Measurements from ENCODE around the gene ELMOD1. TPM values are rescaled to one million over a fixed set of nuclear protein-coding genes. Genes with fewer than 3 reads are reported as not detected.

ELMOD1 gene
- total and polyA plus RNA-seq, 10 of the 15 experiments (the other 5 are each of a cell fraction or from before 2014, with no cell fraction given), result not detected

- peak; percentile 32; the same call in 1 of the 3 replicates for ATAC-seq
- H3K9ac ChIP-seq (ENCODE audit: control insufficient read depth, insufficient read depth, low read length), result no peak overlapping the region
- in situ Hi-C loops (cut with MboI), result no loop called here
- H3K27me3 ChIP-seq (replicated peaks in 1 of 2; ENCODE audit: control insufficient read depth in 2 of 2, insufficient read depth in 2 of 2, low read length in 1 of 2), result peaks cover 0 to 3% of the 10 kb centered on the region in 2 experiments; a peak in 2 of 4 replicates
- WGBS (ENCODE audit: insufficient coverage, insufficient replicate concordance, low lambda C conversion rate, missing lambda C conversion rate), result 32% methylated on average over 4 of the region's 4 CpGs
- POLR2A ChIA-PET, result no interaction called here
- H3K79me2 ChIP-seq (ENCODE audit: control insufficient read depth, insufficient read depth, low read length), result no peaks in the 10 kb centered on the region
- BruUV-seq (replicated peaks), result no TSS peak
- H4K20me1 ChIP-seq (ENCODE audit: control insufficient read depth, insufficient read depth), result no peaks in the 10 kb centered on the region
- H3K4me1 ChIP-seq (ENCODE audit: control insufficient read depth, insufficient read depth, low read length), result no peaks in the 10 kb centered on the region
- no peak for TF ChIP-seq EP300 (IDR thresholded peaks at IDR 0.05; ENCODE audit: borderline replicate concordance in 1 of 2, control insufficient read depth in 1 of 2, low read depth in 2 of 2, low read length in 2 of 2)
- TF ChIP-seq TCF7 (IDR thresholded peaks at IDR 0.05; ENCODE audit: borderline replicate concordance), result no peak
- TF ChIP-seq CREB1 (IDR thresholded peaks at IDR 0.05; ENCODE audit: low read depth), result no peak
- TF ChIP-seq IKZF2 (IDR thresholded peaks at IDR 0.05), result no peak
- no peak for TF ChIP-seq JUND (IDR thresholded peaks at IDR 0.05; ENCODE audit: low read depth, low read length)
- no peak for TF ChIP-seq SMC3 (IDR thresholded peaks at IDR 0.05; ENCODE audit: borderline replicate concordance, low read length)
- no peak for TF ChIP-seq ASH2L (IDR thresholded peaks at IDR 0.05; ENCODE audit: borderline replicate concordance, low read depth)
- TF ChIP-seq JUNB (IDR thresholded peaks at IDR 0.05), result no peak
- no peak for TF ChIP-seq KAT2A (conservative IDR thresholded peaks at IDR 0.05; ENCODE audit: control insufficient read depth, low read depth, low read length)
- TF ChIP-seq CHD1 (IDR thresholded peaks at IDR 0.05; ENCODE audit: low read depth, low read length), result no peak
- TF ChIP-seq STAT3 (IDR thresholded peaks at IDR 0.05; ENCODE audit: low read depth, low read length), result no peak
- TF ChIP-seq E4F1 (IDR thresholded peaks at IDR 0.05; ENCODE audit: borderline replicate concordance, partially characterized antibody), result no peak
- RAD21 ChIA-PET (ENCODE audit: unreplicated experiment), result interaction anchor here (1.2 to 1.9 kb wide), 3 partner anchors 19 to 37 kb away, joined by 4 to 22 read pairs (median 6); no protein-coding TSS in a partner anchor
- no peaks in the 10 kb centered on the region for H3K36me3 ChIP-seq (ENCODE audit: control insufficient read depth in 2 of 2, insufficient read depth in 2 of 2, low read length in 1 of 2)
- no peak overlapping the region for H3K27ac ChIP-seq (ENCODE audit: control insufficient read depth, insufficient read depth)
- no peaks in the 10 kb centered on the region for H3K9me3 ChIP-seq (replicated peaks; ENCODE audit: control insufficient read depth, insufficient read depth, low read length)
- SMC1A ChIA-PET (ENCODE audit: uncharacterized antibody, unreplicated experiment), result interaction anchor here (1.0 to 4.1 kb wide), 9 partner anchors 14 to 37 kb away, joined by 3 to 37 read pairs (median 6); no protein-coding TSS in a partner anchor
- no peak for FAIRE-seq
- no peak overlapping the region for H3K4me3 ChIP-seq
- DNase-seq (ENCODE audit: low read depth, low spot score), result no peak
- intact Hi-C loops (cut with micrococcal nuclease; ENCODE audit: unreplicated experiment), result no loop called here
- H2AFZ ChIP-seq (ENCODE audit: control insufficient read depth, low read depth, low read length), result no peak overlapping the region
- CTCF ChIA-PET, result interaction anchor here (0.8 to 4.9 kb wide), 14 partner anchors 9 to 119 kb away, joined by 3 to 46 read pairs (median 5); no protein-coding TSS in a partner anchor
- H3K4me2 ChIP-seq (ENCODE audit: control insufficient read depth, insufficient read depth), result no peak overlapping the region
These were observed 60.7 kb downstream of the ELMOD1 start for GRCh38 chr11:107651672-107652071.

All from GM12878 (cell line).